H9 (cell line): ENCODE results near the gene PDZD7. TPM values are rescaled to one million over a fixed set of nuclear protein-coding genes. Genes with fewer than 3 reads are reported as not detected.

Source experiments
- DNase-seq: peaks from one replicate; pipeline ENCODE4 v3.0.0-alpha.2; 2017
- H2AFZ ChIP-seq: one replicate; pipeline ENCODE4 v1.6.1; 2013; ENCODE audit warnings: mild to moderate bottlenecking, low read length, control low read depth, moderate library complexity
- H2AK5ac ChIP-seq: 2 replicates; pipeline ENCODE4 v1.6.1; 2013; ENCODE audit warnings: low read length, control low read depth, mixed read lengths; ENCODE audit not compliant: insufficient read length
- H2BK120ac ChIP-seq: one replicate; pipeline ENCODE4 v1.6.1; 2013; ENCODE audit warnings: low read depth, mild to moderate bottlenecking, low read length, control low read depth, inconsistent platforms; ENCODE audit not compliant: poor library complexity, severe bottlenecking
- H2BK12ac ChIP-seq: 2 replicates; pipeline ENCODE4 v1.6.1; 2013; ENCODE audit warnings: low read length, control low read depth, mixed read lengths, low read depth; ENCODE audit not compliant: insufficient read length
- H2BK15ac ChIP-seq: 2 replicates; pipeline ENCODE4 v1.6.1; 2013; ENCODE audit warnings: low read depth, low read length, control low read depth
- H2BK20ac ChIP-seq: one replicate; pipeline ENCODE4 v1.6.1; 2013; ENCODE audit warnings: low read depth, mild to moderate bottlenecking, low read length, control low read depth, inconsistent platforms; ENCODE audit not compliant: poor library complexity, severe bottlenecking
- H2BK5ac ChIP-seq: 2 replicates; pipeline ENCODE4 v1.6.1; 2013; ENCODE audit warnings: low read length, control low read depth, mixed read lengths; ENCODE audit not compliant: insufficient read length
- H3K14ac ChIP-seq: 2 replicates; pipeline ENCODE4 v1.6.1; 2013; ENCODE audit warnings: low read length, control low read depth; ENCODE audit not compliant: insufficient read depth
- H3K18ac ChIP-seq: 2 replicates; pipeline ENCODE4 v1.6.1; 2013; ENCODE audit warnings: low read depth, mild to moderate bottlenecking, mixed read lengths, low read length, control low read depth; ENCODE audit not compliant: insufficient read length
- H3K23ac ChIP-seq: 2 replicates; pipeline ENCODE4 v1.6.1; 2013; ENCODE audit warnings: low read length, control low read depth, mixed read lengths, low read depth; ENCODE audit not compliant: insufficient read length
- H3K23me2 ChIP-seq: 2 replicates; pipeline ENCODE4 v1.6.1; 2013; ENCODE audit warnings: low read depth, mild to moderate bottlenecking, mixed read lengths, low read length, control low read depth; ENCODE audit not compliant: insufficient read length, poor library complexity, severe bottlenecking
- H3K27ac ChIP-seq: 2 replicates; pipeline ENCODE4 v1.5.1; 2013; ENCODE audit warnings: low read length, control low read depth, mixed read lengths, low read depth; ENCODE audit not compliant: insufficient read length
- H3K27me3 ChIP-seq: 2 replicates; pipeline ENCODE4 v1.6.1; 2013; ENCODE audit warnings: low read length, control low read depth, inconsistent platforms; ENCODE audit not compliant: insufficient read depth
- H3K4ac ChIP-seq: 2 replicates; pipeline ENCODE4 v1.6.1; 2013; ENCODE audit warnings: low read depth, mild to moderate bottlenecking, control low read depth, inconsistent platforms, low read length, moderate library complexity
- H3K4me1 ChIP-seq: 2 replicates; pipeline ENCODE4 v1.6.1; 2013; ENCODE audit warnings: low read length, control low read depth, inconsistent platforms; ENCODE audit not compliant: insufficient read depth
- H3K4me2 ChIP-seq: 2 replicates; pipeline ENCODE4 v1.6.1; 2013; ENCODE audit warnings: low read length, control low read depth, mixed read lengths; ENCODE audit not compliant: insufficient read length, insufficient read depth
- H3K56ac ChIP-seq: 2 replicates; pipeline ENCODE4 v1.6.1; 2013; ENCODE audit warnings: low read depth, mild to moderate bottlenecking, mixed read lengths, low read length, control low read depth; ENCODE audit not compliant: insufficient read length
- H3K79me1 ChIP-seq: 2 replicates; pipeline ENCODE4 v1.6.1; 2013; ENCODE audit warnings: low read depth, mild to moderate bottlenecking, moderate library complexity, low read length, control low read depth, inconsistent platforms; ENCODE audit not compliant: insufficient read depth, poor library complexity, severe bottlenecking
- H3K79me2 ChIP-seq: 2 replicates; pipeline ENCODE4 v1.6.1; 2013; ENCODE audit warnings: low read length, control low read depth, inconsistent platforms; ENCODE audit not compliant: insufficient read depth
- H3K9ac ChIP-seq: 2 replicates; pipeline ENCODE4 v1.6.1; 2013; ENCODE audit warnings: low read length, control low read depth, mixed read lengths; ENCODE audit not compliant: insufficient read length; ENCODE audit errors: extremely low read depth
- H3K9me3 ChIP-seq: one replicate; pipeline ENCODE4 v1.6.1; 2013; ENCODE audit warnings: low read depth, low read length, inconsistent platforms; ENCODE audit not compliant: control insufficient read depth
- H3T11ph ChIP-seq: one replicate; pipeline ENCODE4 v1.6.1; 2013; ENCODE audit warnings: mild to moderate bottlenecking, low read length, control low read depth, inconsistent platforms
- H4K20me1 ChIP-seq: one replicate; pipeline ENCODE4 v1.6.1; 2013; ENCODE audit not compliant: control insufficient read depth, insufficient read length, insufficient read depth
- H4K5ac ChIP-seq: 2 replicates; pipeline ENCODE4 v1.6.1; 2013; ENCODE audit warnings: low read depth, mild to moderate bottlenecking, mixed read lengths, low read length, control low read depth; ENCODE audit not compliant: insufficient read length
- H4K8ac ChIP-seq: replicated peaks from 2 replicates; pipeline ENCODE4 v1.6.1; 2013; ENCODE audit warnings: low read length, control low read depth, mixed read lengths, low read depth; ENCODE audit not compliant: insufficient read length
- H4K91ac ChIP-seq: 2 replicates; pipeline ENCODE4 v1.6.1; 2013; ENCODE audit warnings: low read depth, mild to moderate bottlenecking, moderate library complexity, mixed read lengths, low read length, control low read depth; ENCODE audit not compliant: insufficient read length
- H3K27ac Mint-ChIP-seq, 3 experiments: 2 replicates in 2 of 3; 3 replicates in 1 of 3; pipeline ENCODE4 v1.8.0; 2020 to 2021; ENCODE audit warnings: mixed read lengths in 3 of 3, mild to moderate bottlenecking in 1 of 3, moderate library complexity in 1 of 3
- H3K27me3 Mint-ChIP-seq: 2 replicates; pipeline ENCODE4 v1.8.0; 2021; ENCODE audit warnings: low read depth, mild to moderate bottlenecking, moderate library complexity, mixed read lengths
- H3K36me3 Mint-ChIP-seq, 3 experiments: 2 replicates in 2 of 3; 3 replicates in 1 of 3; pipeline ENCODE4 v1.8.0; 2020 to 2021; ENCODE audit warnings: low read depth in 3 of 3, mixed read lengths in 3 of 3; ENCODE audit not compliant: insufficient read depth in 1 of 3
- H3K4me1 Mint-ChIP-seq, 2 experiments: 2 replicates each; pipeline ENCODE4 v1.8.0; 2020; ENCODE audit warnings: mixed read lengths in 2 of 2
- H3K4me3 Mint-ChIP-seq, 2 experiments: 2 replicates in 1 of 2; 3 replicates in 1 of 2; pipeline ENCODE4 v1.8.0; 2020 to 2021; ENCODE audit warnings: mild to moderate bottlenecking in 2 of 2, mixed read lengths in 2 of 2, moderate library complexity in 1 of 2
- H3K9me3 Mint-ChIP-seq, 2 experiments: 2 replicates in 1 of 2; 3 replicates in 1 of 2; pipeline ENCODE4 v1.8.0; 2020; ENCODE audit warnings: mild to moderate bottlenecking in 2 of 2, mixed read lengths in 2 of 2, moderate library complexity in 1 of 2
- WGBS: extraction: QIAGEN DNeasy Blood & Tissue Kit; methylation state at CpG from one replicate; pipeline ENCODE4 v1.1.7; 2013; ENCODE audit warnings: missing lambda C conversion rate, low lambda C conversion rate, mixed read lengths; ENCODE audit not compliant: insufficient read length; ENCODE audit errors: extremely low coverage; 5-methylcytosine and 5-hydroxymethylcytosine counted together
- total RNA-seq: library from RNA; stranded (reverse); gene quantifications from 2 replicates; pipeline ENCODE4 v1.2.1, GENCODE V29; 2021
- TF ChIP-seq, protein P1 (sequence below): fragments of 200-600 bp; sonication (generic); conservative IDR thresholded peaks from 3 replicates; pipeline ENCODE4 v1.8.0; 2021; ENCODE audit warnings: antibody characterized with exemption, mild to moderate bottlenecking

The PDZD7 gene
- total RNA-seq, 1 experiment from 2014 or later = 2.0 TPM

DNA sequence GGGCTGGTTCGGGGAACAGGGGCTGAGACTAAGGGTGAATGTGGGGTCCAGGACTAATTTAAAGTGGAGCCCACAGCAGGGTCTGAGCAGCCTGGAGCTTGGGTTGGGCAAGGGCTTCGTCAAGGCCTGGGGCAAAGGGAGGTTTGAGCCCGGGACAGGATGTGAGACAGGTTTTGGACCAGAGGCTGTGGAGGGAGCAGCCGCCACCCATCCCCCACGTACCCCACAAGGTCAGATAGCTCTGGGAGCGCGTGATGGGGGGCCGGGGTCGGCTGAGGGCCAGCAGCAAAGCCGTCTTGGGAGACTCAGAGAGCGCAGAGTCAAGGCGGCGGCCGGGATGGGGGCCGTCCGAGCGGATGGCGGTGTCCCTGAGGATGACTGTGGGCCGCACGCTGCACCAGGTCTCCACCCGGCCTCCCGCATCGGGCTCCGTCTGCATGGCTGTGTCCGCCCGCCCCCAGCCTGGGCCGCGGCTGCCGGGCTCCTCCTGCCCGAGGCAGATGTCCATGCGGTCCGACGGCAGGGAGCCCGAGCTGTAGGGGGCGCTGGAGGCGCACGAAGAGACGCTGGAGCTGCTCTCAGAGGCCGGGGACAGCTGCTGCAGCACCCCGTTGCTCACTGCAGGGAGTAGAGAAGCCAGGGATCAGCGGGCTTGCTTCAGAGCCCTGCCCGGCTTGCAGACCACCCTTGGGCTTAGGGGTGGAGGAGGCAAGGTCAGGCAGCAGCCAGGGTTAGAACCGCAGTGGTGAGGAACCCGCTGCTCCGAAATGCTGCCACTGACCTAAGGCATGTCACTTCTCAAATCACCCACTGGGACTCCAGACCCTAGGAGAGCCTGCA is 12.1 kb downstream of the PDZD7 start:
- H2AK5ac ChIP-seq = no peak overlapping the region
- H4K5ac ChIP-seq = no peak overlapping the region
- no peak overlapping the region for H2BK5ac ChIP-seq
- H3K27me3 ChIP-seq = peaks cover 17% of the 10 kb centered on the region; the same call in 1 of the 2 replicates
- DNase-seq = peak; percentile 91
- peaks cover 80% of the 10 kb centered on the region for H3K27me3 Mint-ChIP-seq
- H4K91ac ChIP-seq = no peak overlapping the region
- H4K8ac ChIP-seq = no peak overlapping the region
- no CpG with 5 or more reads among the region's 45 CpGs for WGBS
- no peak overlapping the region for H2BK120ac ChIP-seq
- no peak overlapping the region for H3K23ac ChIP-seq
- no peaks in the 10 kb centered on the region for H3K79me2 ChIP-seq
- H2BK20ac ChIP-seq = no peak overlapping the region
- H3K18ac ChIP-seq = no peak overlapping the region
- peak overlapping the region; percentile 61 for H3K4me2 ChIP-seq
- H3K4me1 Mint-ChIP-seq = peaks cover 13 to 25% of the 10 kb centered on the region in 2 experiments
- H3K14ac ChIP-seq = no peak overlapping the region
- H4K20me1 ChIP-seq = no peaks in the 10 kb centered on the region
- no peak overlapping the region for H2BK12ac ChIP-seq
- no peak overlapping the region for H3K9ac ChIP-seq
- H3K4ac ChIP-seq = no peak overlapping the region
- peaks cover 10% of the 10 kb centered on the region for H3K23me2 ChIP-seq
- no peak overlapping the region for H3T11ph ChIP-seq
- no peaks in the 10 kb centered on the region for H3K9me3 ChIP-seq
- no peak overlapping the region for H3K56ac ChIP-seq
- no peaks in the 10 kb centered on the region; a peak in 1 of 5 replicates for H3K9me3 Mint-ChIP-seq
- no peak overlapping the region for H3K27ac ChIP-seq
- no peaks in the 10 kb centered on the region for H3K36me3 Mint-ChIP-seq
- H3K27ac Mint-ChIP-seq = no peak overlapping the region
- H3K4me1 ChIP-seq = no peaks in the 10 kb centered on the region
- H2BK15ac ChIP-seq = no peak overlapping the region
- H2AFZ ChIP-seq = no peak overlapping the region
- TF ChIP-seq, protein P1, sequence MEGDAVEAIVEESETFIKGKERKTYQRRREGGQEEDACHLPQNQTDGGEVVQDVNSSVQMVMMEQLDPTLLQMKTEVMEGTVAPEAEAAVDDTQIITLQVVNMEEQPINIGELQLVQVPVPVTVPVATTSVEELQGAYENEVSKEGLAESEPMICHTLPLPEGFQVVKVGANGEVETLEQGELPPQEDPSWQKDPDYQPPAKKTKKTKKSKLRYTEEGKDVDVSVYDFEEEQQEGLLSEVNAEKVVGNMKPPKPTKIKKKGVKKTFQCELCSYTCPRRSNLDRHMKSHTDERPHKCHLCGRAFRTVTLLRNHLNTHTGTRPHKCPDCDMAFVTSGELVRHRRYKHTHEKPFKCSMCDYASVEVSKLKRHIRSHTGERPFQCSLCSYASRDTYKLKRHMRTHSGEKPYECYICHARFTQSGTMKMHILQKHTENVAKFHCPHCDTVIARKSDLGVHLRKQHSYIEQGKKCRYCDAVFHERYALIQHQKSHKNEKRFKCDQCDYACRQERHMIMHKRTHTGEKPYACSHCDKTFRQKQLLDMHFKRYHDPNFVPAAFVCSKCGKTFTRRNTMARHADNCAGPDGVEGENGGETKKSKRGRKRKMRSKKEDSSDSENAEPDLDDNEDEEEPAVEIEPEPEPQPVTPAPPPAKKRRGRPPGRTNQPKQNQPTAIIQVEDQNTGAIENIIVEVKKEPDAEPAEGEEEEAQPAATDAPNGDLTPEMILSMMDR = peak; percentile 94
- no peaks in the 10 kb centered on the region for H3K79me1 ChIP-seq
- H3K4me3 Mint-ChIP-seq = peak overlapping the region; percentile 48 to 72
